Panc1 (cell line): ENCODE data around the gene HS3ST5. TPM values are rescaled to one million over a fixed set of nuclear protein-coding genes. Genes with fewer than 3 reads are reported as not detected.
"Not testable (repeated sequence)": the region's sequence is repeated elsewhere in the genome, so short reads cannot be mapped to it uniquely, and the experiment has no call there.

Experiments used
- ATAC-seq: fragments of 200-7000 bp; cut with Tn5 transposase; 2 replicates; pipeline ENCODE4 v1.9.1; 2020; ENCODE audit warnings: mild to moderate bottlenecking, moderate library complexity
- BruUV-seq: library from RNA; stranded (reverse); fragments of 400-500 nt; replicated peaks from 2 replicates; lab custom pipeline; 2021; lab: Mats Ljungman, UMichigan
- CTCF ChIA-PET: fragments of 300-600 bp; sonication (Branson Sonifier 250); formaldehyde crosslinking; loops from one replicate; lab custom pipeline; 2022; ENCODE audit warnings: antibody characterized with exemption; lab: Charles Lee
- POLR2A ChIA-PET: fragments of 300-600 bp; sonication (Branson Sonifier 250); formaldehyde crosslinking; loops from one replicate; lab custom pipeline; 2022; ENCODE audit warnings: antibody characterized with exemption; lab: Charles Lee
- DNase-seq: peaks from one replicate; pipeline ENCODE4 v3.0.0-alpha.2; 2010; ENCODE audit warnings: low read depth, low spot score
- H3K27ac ChIP-seq: 2 replicates; pipeline ENCODE4 v1.5.1; 2011; ENCODE audit warnings: mild to moderate bottlenecking, low read length, inconsistent platforms
- H3K27me3 ChIP-seq: fragments of 200-500 bp; sonication (Bioruptor generic); 2 replicates; pipeline ENCODE4 v1.6.0; 2014; ENCODE audit warnings: low read length, inconsistent platforms; ENCODE audit not compliant: control insufficient read depth, insufficient read depth
- H3K36me3 ChIP-seq: fragments of 200-500 bp; sonication (Bioruptor generic); 2 replicates; pipeline ENCODE4 v1.5.1; 2014; ENCODE audit warnings: inconsistent platforms, mild to moderate bottlenecking, low read length, moderate library complexity; ENCODE audit not compliant: control insufficient read depth, insufficient read depth
- H3K4me1 ChIP-seq: 2 replicates; pipeline ENCODE4 v1.5.1; 2011; ENCODE audit warnings: inconsistent platforms, mild to moderate bottlenecking, low read length, moderate library complexity; ENCODE audit not compliant: control insufficient read depth, insufficient read depth
- H3K4me3 ChIP-seq, 2 experiments: 2 replicates each; pipeline ENCODE4 v1.5.1; 2011 to 2012; ENCODE audit warnings: low read depth in 2 of 2, low read length in 2 of 2, mild to moderate bottlenecking in 2 of 2, inconsistent platforms in 1 of 2, moderate library complexity in 1 of 2
- H3K9me3 ChIP-seq: fragments of 200-500 bp; sonication (Bioruptor generic); 2 replicates; pipeline ENCODE4 v1.5.1; 2014; ENCODE audit warnings: low read depth, mild to moderate bottlenecking, inconsistent platforms, low read length, moderate library complexity; ENCODE audit not compliant: control insufficient read depth, insufficient read depth
- CTCF ChIP-seq: fragments of 450-650 bp; IDR thresholded peaks from 2 replicates; pipeline ENCODE4 v1.5.1; 2017; ENCODE audit warnings: mild to moderate bottlenecking
- POLR2AphosphoS5 ChIP-seq: IDR thresholded peaks from 2 replicates; pipeline ENCODE4 v1.6.1; 2012; ENCODE audit warnings: mild to moderate bottlenecking, low read depth, low read length, moderate library complexity
- REST ChIP-seq, 2 experiments: IDR thresholded peaks; 2 replicates each; pipeline ENCODE4 v1.6.1; 2011 to 2012; ENCODE audit warnings: low read depth in 2 of 2, control low read depth in 1 of 2, low read length in 1 of 2, mild to moderate bottlenecking in 1 of 2, moderate library complexity in 1 of 2; ENCODE audit not compliant: insufficient read depth in 1 of 2
- SIN3A ChIP-seq: IDR thresholded peaks from 2 replicates; pipeline ENCODE4 v1.6.1; 2012; ENCODE audit warnings: low read depth, mild to moderate bottlenecking, low read length, moderate library complexity, borderline replicate concordance; ENCODE audit not compliant: insufficient read depth
- TCF7L2 ChIP-seq: IDR thresholded peaks from 2 replicates; pipeline ENCODE4 v1.6.1; 2011; ENCODE audit warnings: mild to moderate bottlenecking, low read depth, low read length, inconsistent platforms
- in situ Hi-C: cut with HindIII; loops from 2 replicates; pipeline ENCODE4 v1.10.0; 2016; ENCODE audit warnings: low sequenced_read_pairs, low pct_unique_long_range_greater_than_20kb
- intact Hi-C: fragments of 100-400 bp; cut with micrococcal nuclease; formaldehyde crosslinking; loops from one replicate; pipeline ENCODE4 v1.10.0; 2022; ENCODE audit not compliant: unreplicated experiment
- total RNA-seq: library from RNA; stranded (reverse); gene quantifications from one replicate; pipeline ENCODE4 v1.2.1, GENCODE V29; 2021; ENCODE audit not compliant: unreplicated experiment

The HS3ST5 gene
- total RNA-seq, 1 experiment from 2014 or later: 0.05 TPM

GRCh38 chr6:114227944-114228468 is 114.8 kb downstream of the HS3ST5 start:
- Histone ChIP-seq H3K36me3 (peaks cover 2% of the 10 kb centered on the region; the same call in 1 of the 2 replicates), H3K4me1 (no peaks in the 10 kb centered on the region), H3K27me3 (no peaks in the 10 kb centered on the region; the same call in 1 of the 2 replicates), H3K9me3 (no peaks in the 10 kb centered on the region; the same call in 1 of the 2 replicates), H3K27ac (no peak overlapping the region), H3K4me3 (no peak overlapping the region)
- in situ Hi-C loops: no loop called here
- intact Hi-C loops: no loop called here
- ChIA-PET POLR2A (no interaction called here), CTCF (no interaction called here)
- ATAC-seq: no peak
- DNase-seq: no peak
- no peak for TF ChIP-seq SIN3A
- no peak for TF ChIP-seq CTCF
- no peak for TF ChIP-seq POLR2AphosphoS5
- no TSS peak for BruUV-seq

GRCh38 chr6:114220241-114220640 is 122.6 kb downstream of the HS3ST5 start:
- H3K27me3 ChIP-seq: no peaks in the 10 kb centered on the region
- BruUV-seq: no TSS peak
- ChIA-PET CTCF (no interaction called here), POLR2A (no interaction called here)
- no peaks in the 10 kb centered on the region for H3K4me1 ChIP-seq
- intact Hi-C loops: no loop called here
- DNase-seq (no peak), ATAC-seq (no peak)
- no peak overlapping the region for H3K4me3 ChIP-seq
- 0 out of 2 replicates have a peak, but pooled peaks cover 3% of the 10 kb centered on the region for H3K9me3 ChIP-seq
- in situ Hi-C loops: no loop called here
- no peak overlapping the region for H3K27ac ChIP-seq
- H3K36me3 ChIP-seq: peaks cover 2% of the 10 kb centered on the region; the same call in 1 of the 2 replicates
- TF ChIP-seq TCF7L2 (no peak), POLR2AphosphoS5 (no peak), SIN3A (no peak)

- no peak overlapping the region for H3K4me3 ChIP-seq
- ChIA-PET CTCF (no interaction called here), POLR2A (interaction anchor here (0.5 kb wide), 1 partner anchor 130 kb away, joined by 4 read pairs; no protein-coding TSS in a partner anchor)
- intact Hi-C loops (no loop called here), in situ Hi-C loops (loop anchor here (10.0 kb wide), 1 partner anchor 64 kb away; no protein-coding TSS in a partner anchor)
- H3K27me3 ChIP-seq: no peaks in the 10 kb centered on the region
- TF ChIP-seq REST (IDR thresholded peaks at IDR 0.05; ENCODE audit: insufficient read depth in 1 of 2, low read depth in 2 of 2, low read length in 1 of 2) (no peak), SIN3A (no peak), CTCF (no peak), POLR2AphosphoS5 (no peak)
- H3K9me3 ChIP-seq: 0 out of 2 replicates have a peak, but pooled peaks cover 3% of the 10 kb centered on the region
- H3K36me3 ChIP-seq: no peaks in the 10 kb centered on the region
- H3K27ac ChIP-seq: no peak overlapping the region
- BruUV-seq: no TSS peak
- DNase-seq (no peak), ATAC-seq (no peak)
- no peaks in the 10 kb centered on the region for H3K4me1 ChIP-seq
Measured at GRCh38 chr6:114218437-114219340, 124.1 kb downstream of the HS3ST5 start.

- not testable (repeated sequence) for BruUV-seq, DNase-seq
Measured at GRCh38 chr6:114217996-114218395, 124.8 kb downstream of the HS3ST5 start.

More at GRCh38 chr6:114217996-114218395, 124.8 kb downstream of the HS3ST5 start:
- intact Hi-C loops, ATAC-seq, H3K36me3 ChIP-seq, CTCF ChIA-PET, H3K9me3 ChIP-seq, H3K4me3 ChIP-seq, H3K27ac ChIP-seq, H3K27me3 ChIP-seq, H3K4me1 ChIP-seq, POLR2A ChIA-PET: not testable (repeated sequence)
- in situ Hi-C loops: loop anchor here (10.0 kb wide), 1 partner anchor 63 kb away; no protein-coding TSS in a partner anchor
